ENCODE results near the gene ZBTB8OS. TPM values are rescaled to one million over a fixed set of nuclear protein-coding genes. Genes with fewer than 3 reads are reported as not detected.
A peak's percentile ranks its signal among the peaks of the same experiment; 100 is the strongest.

The ZBTB8OS gene
- total RNA-seq, 2 donors from 2014 or later, result 42.4 to 45.7 TPM

GRCh38 chr1:32686387-32686786 lies 36.0 kb upstream of the ZBTB8OS start:
- intact Hi-C loops (cut with DNase I), result no loop called here
- DNase-seq, result no peak
- Histone ChIP-seq H3K36me3 (no peaks in the 10 kb centered on the region), H3K9ac (ENCODE audit: low read depth in 2 of 2, low read length in 2 of 2) (no peak overlapping the region), H3K4me1 (peaks cover 5% of the 10 kb centered on the region), H3K27ac (no peak overlapping the region), H3K27me3 (no peaks in the 10 kb centered on the region), H3K9me3 (no peaks in the 10 kb centered on the region), H3K4me3 (no peak overlapping the region)
- no peak for TF ChIP-seq CTCF (IDR thresholded peaks at IDR 0.05)

- no peak for TF ChIP-seq CTCF (IDR thresholded peaks at IDR 0.05)
- no peak for DNase-seq
- H3K9ac ChIP-seq (ENCODE audit: low read depth in 2 of 2, low read length in 2 of 2), result no peak overlapping the region
- no peaks in the 10 kb centered on the region for H3K9me3 ChIP-seq
- no peak overlapping the region for H3K4me3 ChIP-seq
- H3K36me3 ChIP-seq, result no peaks in the 10 kb centered on the region
- no peaks in the 10 kb centered on the region for H3K27me3 ChIP-seq
- intact Hi-C loops (cut with DNase I), result no loop called here
- peaks cover 7% of the 10 kb centered on the region for H3K4me1 ChIP-seq
- H3K27ac ChIP-seq, result no peak overlapping the region
Measured at GRCh38 chr1:32685498-32685897, 35.1 kb upstream of the ZBTB8OS start.

GRCh38 chr1:32684167-32684811 lies 33.9 kb upstream of the ZBTB8OS start:
- H3K4me3 ChIP-seq, result no peak overlapping the region
- H3K27ac ChIP-seq, result no peak overlapping the region
- TF ChIP-seq CTCF (IDR thresholded peaks at IDR 0.05), result no peak
- no peaks in the 10 kb centered on the region for H3K9me3 ChIP-seq
- no peaks in the 10 kb centered on the region for H3K27me3 ChIP-seq
- H3K36me3 ChIP-seq, result peaks cover 3% of the 10 kb centered on the region
- peaks cover 7% of the 10 kb centered on the region for H3K4me1 ChIP-seq
- no peak overlapping the region for H3K9ac ChIP-seq (ENCODE audit: low read depth in 2 of 2, low read length in 2 of 2)
- peak; percentile 50 for DNase-seq
- intact Hi-C loops (cut with DNase I), result no loop called here

GRCh38 chr1:32683397-32683796 lies 33.0 kb upstream of the ZBTB8OS start:
- no peak for TF ChIP-seq CTCF (IDR thresholded peaks at IDR 0.05)
- peaks cover 6% of the 10 kb centered on the region for H3K36me3 ChIP-seq
- no peak overlapping the region for H3K27ac ChIP-seq
- intact Hi-C loops (cut with DNase I), result no loop called here
- H3K9ac ChIP-seq (ENCODE audit: low read depth in 2 of 2, low read length in 2 of 2), result no peak overlapping the region
- H3K4me1 ChIP-seq, result peaks cover 7% of the 10 kb centered on the region
- DNase-seq, result no peak
- no peak overlapping the region for H3K4me3 ChIP-seq
- no peaks in the 10 kb centered on the region for H3K27me3 ChIP-seq
- no peaks in the 10 kb centered on the region for H3K9me3 ChIP-seq

- no peak for DNase-seq
- Histone ChIP-seq H3K9ac (ENCODE audit: low read depth in 2 of 2, low read length in 2 of 2) (no peak overlapping the region), H3K4me3 (no peak overlapping the region), H3K27me3 (no peaks in the 10 kb centered on the region), H3K4me1 (peaks cover 7% of the 10 kb centered on the region), H3K27ac (peak overlapping the region; percentile 17), H3K9me3 (no peaks in the 10 kb centered on the region), H3K36me3 (peaks cover 6% of the 10 kb centered on the region)
- no peak for TF ChIP-seq CTCF (IDR thresholded peaks at IDR 0.05)
- intact Hi-C loops (cut with DNase I), result no loop called here
Measured at GRCh38 chr1:32681999-32682398, 31.6 kb upstream of the ZBTB8OS start.

All from colonic mucosa (tissue), 4 donors.